HEK293 (cell line): ENCODE results near the gene TNS3.

ENCODE experiments used
- CTCF ChIA-PET: fragments of 350-600 bp; formaldehyde crosslinking; extraction: SDS; loops from one replicate; lab custom pipeline; 2021; ENCODE audit warnings: antibody characterized with exemption; lab: Yijun Ruan, JAX
- POLR2A ChIA-PET: fragments of 300-600 bp; formaldehyde crosslinking; extraction: SDS; loops from one replicate; lab custom pipeline; 2020; ENCODE audit warnings: antibody characterized with exemption, inconsistent platforms; lab: Yijun Ruan, JAX
- H3K27ac ChIP-seq: fragments of 200-500 bp; sonication (Bioruptor generic); 2 replicates; pipeline ENCODE4 v1.5.1; 2014; ENCODE audit warnings: low read depth, low read length, control low read depth, inconsistent platforms; ENCODE audit errors: extremely low read depth
- H3K36me3 ChIP-seq, 2 experiments: fragments of 200-500 bp in 1 of 2; sonication (Bioruptor generic) in 1 of 2; 1 replicate in 1 of 2; 2 replicates in 1 of 2; pipeline ENCODE4 v1.5.1; 2014 to 2017; ENCODE audit warnings: inconsistent platforms in 2 of 2, low read length in 2 of 2; ENCODE audit not compliant: control insufficient read depth in 2 of 2, insufficient read depth in 1 of 2
- H3K4me1 ChIP-seq: fragments of 200-500 bp; sonication (Bioruptor generic); 2 replicates; pipeline ENCODE4 v1.5.1; 2014; ENCODE audit warnings: mild to moderate bottlenecking, low read length, inconsistent platforms; ENCODE audit not compliant: control insufficient read depth, insufficient read depth
- H3K4me3 ChIP-seq: 2 replicates; pipeline ENCODE4 v1.5.1; 2011; ENCODE audit warnings: low read depth, mild to moderate bottlenecking, control low read depth, low read length, moderate library complexity
- H3K9me3 ChIP-seq: fragments of 200-500 bp; sonication (Bioruptor generic); 2 replicates; pipeline ENCODE4 v1.5.1; 2014; ENCODE audit warnings: low read depth, low read length, inconsistent platforms; ENCODE audit not compliant: control insufficient read depth, insufficient read depth
- MEIS1 ChIP-seq: sonication (generic); formaldehyde crosslinking; IDR thresholded peaks from 2 replicates; pipeline ENCODE4 v1.8.1; 2022; ENCODE audit warnings: missing genetic modification reagents, mild to moderate bottlenecking, borderline replicate concordance
- PRDM10 ChIP-seq: fragments of 450-650 bp; formaldehyde crosslinking; IDR thresholded peaks from 2 replicates; pipeline ENCODE4 v1.5.1; 2016; ENCODE audit warnings: missing biosample characterization, missing genetic modification characterization
- WT1 ChIP-seq: fragments of 450-650 bp; formaldehyde crosslinking; IDR thresholded peaks from 2 replicates; pipeline ENCODE4 v1.5.1; 2016; ENCODE audit warnings: missing biosample characterization, missing genetic modification characterization
- YY2 ChIP-seq: fragments of 450-650 bp; formaldehyde crosslinking; IDR thresholded peaks from 2 replicates; pipeline ENCODE4 v1.5.1; 2016; ENCODE audit warnings: missing biosample characterization, missing genetic modification characterization
- ZFP3 ChIP-seq: fragments of 450-650 bp; formaldehyde crosslinking; IDR thresholded peaks from 2 replicates; pipeline ENCODE4 v1.5.1; 2016; ENCODE audit warnings: low read depth, missing biosample characterization, missing genetic modification characterization
- ZFP69B ChIP-seq: fragments of 450-650 bp; formaldehyde crosslinking; IDR thresholded peaks from 2 replicates; pipeline ENCODE4 v1.5.1; 2016; ENCODE audit warnings: missing biosample characterization, missing genetic modification characterization
- ZNF19 ChIP-seq: fragments of 450-650 bp; formaldehyde crosslinking; IDR thresholded peaks from 2 replicates; pipeline ENCODE4; 2016; ENCODE audit warnings: missing biosample characterization, missing genetic modification characterization, low read depth
- ZNF23 ChIP-seq: fragments of 450-650 bp; formaldehyde crosslinking; IDR thresholded peaks from 2 replicates; pipeline ENCODE4 v1.5.1; 2016; ENCODE audit warnings: missing biosample characterization, missing genetic modification characterization, borderline replicate concordance
- ZNF274 ChIP-seq, 2 experiments: fragments of 200-500 bp in 1 of 2; fragments of 450-650 bp in 1 of 2; sonication (Bioruptor generic) in 1 of 2; formaldehyde crosslinking in 1 of 2; IDR thresholded peaks; 2 replicates each; pipeline versions ENCODE4 v1.5.1 to v1.6.1; 2014 to 2016; ENCODE audit warnings: borderline replicate concordance in 1 of 2, inconsistent platforms in 1 of 2, low read length in 1 of 2, missing biosample characterization in 1 of 2, missing genetic modification characterization in 1 of 2
- ZNF449 ChIP-seq: fragments of 450-650 bp; formaldehyde crosslinking; IDR thresholded peaks from 2 replicates; pipeline ENCODE4 v1.5.1; 2017; ENCODE audit warnings: missing biosample characterization, mild to moderate bottlenecking, missing genetic modification characterization, moderate library complexity
- ZNF514 ChIP-seq: fragments of 450-650 bp; formaldehyde crosslinking; IDR thresholded peaks from 2 replicates; pipeline ENCODE4 v1.5.1; 2016; ENCODE audit warnings: missing biosample characterization, missing genetic modification characterization
- ZNF639 ChIP-seq: fragments of 450-650 bp; formaldehyde crosslinking; IDR thresholded peaks from 2 replicates; pipeline ENCODE4 v1.5.1; 2016; ENCODE audit warnings: missing biosample characterization, missing genetic modification characterization
- ZXDB ChIP-seq: fragments of 450-650 bp; formaldehyde crosslinking; IDR thresholded peaks from 2 replicates; pipeline ENCODE4 v1.5.1; 2016; ENCODE audit warnings: missing biosample characterization, missing genetic modification characterization
- TF ChIP-seq, protein P1 (sequence below): fragments of 450-650 bp; formaldehyde crosslinking; IDR thresholded peaks from 2 replicates; pipeline ENCODE4 v1.5.1; 2016; ENCODE audit warnings: missing biosample characterization, missing genetic modification characterization
- TF ChIP-seq, protein P2 (sequence below): fragments of 450-650 bp; formaldehyde crosslinking; IDR thresholded peaks from 2 replicates; pipeline ENCODE4 v1.5.1; 2017; ENCODE audit warnings: missing biosample characterization, missing genetic modification characterization

Gene TNS3

DNA sequence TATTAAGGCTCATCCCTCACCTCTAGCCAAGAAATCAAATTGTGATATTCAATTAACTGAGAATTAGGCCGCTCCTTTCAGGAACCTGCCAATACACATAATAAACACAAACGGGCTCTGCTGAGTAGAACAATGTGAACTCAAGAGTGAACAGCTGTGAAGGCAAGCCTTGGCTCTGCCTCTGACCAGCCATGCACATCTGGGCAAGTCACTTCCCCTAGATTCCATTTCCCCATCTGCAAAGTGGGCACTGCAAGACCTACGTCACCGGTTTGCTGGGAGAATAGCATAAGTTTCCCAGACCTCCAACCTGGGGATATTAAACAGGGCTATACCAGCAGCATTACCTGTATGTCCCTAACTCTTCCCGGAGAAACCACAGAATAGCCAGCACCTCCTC is 355.2 kb downstream of the TNS3 start:
- no peaks in the 10 kb centered on the region for H3K36me3 ChIP-seq
- H3K4me1 ChIP-seq: peaks cover 4% of the 10 kb centered on the region; the same call in 1 of the 2 replicates
- POLR2A ChIA-PET: no interaction called here
- no peak overlapping the region for H3K27ac ChIP-seq
- H3K4me3 ChIP-seq: no peak overlapping the region
- CTCF ChIA-PET: interaction anchor here (1.3 to 1.5 kb wide), 2 partner anchors 27 to 126 kb away, joined by 3 to 4 read pairs; no protein-coding TSS in a partner anchor
- no peak for TF ChIP-seq ZNF274 (IDR thresholded peaks at IDR 0.05; ENCODE audit: low read length)
- no peak for TF ChIP-seq ZNF274 (tag by site-specific recombination; IDR thresholded peaks at IDR 0.05; ENCODE audit: borderline replicate concordance)
- TF ChIP-seq ZNF449 (tag by site-specific recombination): no peak
- no peak for TF ChIP-seq ZXDB (tag by site-specific recombination)
- TF ChIP-seq PRDM10: no peak
- TF ChIP-seq, protein P1, sequence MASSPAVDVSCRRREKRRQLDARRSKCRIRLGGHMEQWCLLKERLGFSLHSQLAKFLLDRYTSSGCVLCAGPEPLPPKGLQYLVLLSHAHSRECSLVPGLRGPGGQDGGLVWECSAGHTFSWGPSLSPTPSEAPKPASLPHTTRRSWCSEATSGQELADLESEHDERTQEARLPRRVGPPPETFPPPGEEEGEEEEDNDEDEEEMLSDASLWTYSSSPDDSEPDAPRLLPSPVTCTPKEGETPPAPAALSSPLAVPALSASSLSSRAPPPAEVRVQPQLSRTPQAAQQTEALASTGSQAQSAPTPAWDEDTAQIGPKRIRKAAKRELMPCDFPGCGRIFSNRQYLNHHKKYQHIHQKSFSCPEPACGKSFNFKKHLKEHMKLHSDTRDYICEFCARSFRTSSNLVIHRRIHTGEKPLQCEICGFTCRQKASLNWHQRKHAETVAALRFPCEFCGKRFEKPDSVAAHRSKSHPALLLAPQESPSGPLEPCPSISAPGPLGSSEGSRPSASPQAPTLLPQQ (tag by site-specific recombination): no peak
- no peak for TF ChIP-seq YY2 (tag by site-specific recombination)
- no peak for TF ChIP-seq MEIS1
- TF ChIP-seq, protein P2, sequence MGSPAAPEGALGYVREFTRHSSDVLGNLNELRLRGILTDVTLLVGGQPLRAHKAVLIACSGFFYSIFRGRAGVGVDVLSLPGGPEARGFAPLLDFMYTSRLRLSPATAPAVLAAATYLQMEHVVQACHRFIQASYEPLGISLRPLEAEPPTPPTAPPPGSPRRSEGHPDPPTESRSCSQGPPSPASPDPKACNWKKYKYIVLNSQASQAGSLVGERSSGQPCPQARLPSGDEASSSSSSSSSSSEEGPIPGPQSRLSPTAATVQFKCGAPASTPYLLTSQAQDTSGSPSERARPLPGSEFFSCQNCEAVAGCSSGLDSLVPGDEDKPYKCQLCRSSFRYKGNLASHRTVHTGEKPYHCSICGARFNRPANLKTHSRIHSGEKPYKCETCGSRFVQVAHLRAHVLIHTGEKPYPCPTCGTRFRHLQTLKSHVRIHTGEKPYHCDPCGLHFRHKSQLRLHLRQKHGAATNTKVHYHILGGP (tag by site-specific recombination): no peak
- TF ChIP-seq ZFP3: no peak
- no peak for TF ChIP-seq ZNF639 (tag by site-specific recombination)
- no peak for TF ChIP-seq ZNF23 (tag by site-specific recombination)
- no peak for TF ChIP-seq ZNF514 (tag by site-specific recombination)
- no peak for TF ChIP-seq WT1 (tag by site-specific recombination)
- no peak for TF ChIP-seq ZNF19 (tag by site-specific recombination)
- no peak for TF ChIP-seq ZFP69B (tag by site-specific recombination)
- no peaks in the 10 kb centered on the region for H3K9me3 ChIP-seq
